Keratinocyte (primary cell): Measurements from ENCODE around the gene STX18.

Experiments
- EZH2 ChIP-seq: IDR thresholded peaks from one replicate; pipeline ENCODE4 v1.6.1; 2012; ENCODE audit warnings: inconsistent platforms, mild to moderate bottlenecking, low read length, moderate library complexity
- TF ChIP-seq, protein P1 (sequence below), 3 experiments: IDR thresholded peaks in 1 of 3; conservative IDR thresholded peaks in 1 of 3; optimal IDR thresholded peaks in 1 of 3; 2 replicates in 2 of 3; 3 replicates in 1 of 3; pipeline versions ENCODE3 to v1.5.1; 2011; ENCODE audit warnings: low read length in 3 of 3, mild to moderate bottlenecking in 3 of 3, moderate library complexity in 2 of 3, control low read depth in 1 of 3, inconsistent platforms in 1 of 3; ENCODE audit not compliant: insufficient read depth in 2 of 3; ENCODE audit errors: extremely low read depth in 1 of 3

DNA sequence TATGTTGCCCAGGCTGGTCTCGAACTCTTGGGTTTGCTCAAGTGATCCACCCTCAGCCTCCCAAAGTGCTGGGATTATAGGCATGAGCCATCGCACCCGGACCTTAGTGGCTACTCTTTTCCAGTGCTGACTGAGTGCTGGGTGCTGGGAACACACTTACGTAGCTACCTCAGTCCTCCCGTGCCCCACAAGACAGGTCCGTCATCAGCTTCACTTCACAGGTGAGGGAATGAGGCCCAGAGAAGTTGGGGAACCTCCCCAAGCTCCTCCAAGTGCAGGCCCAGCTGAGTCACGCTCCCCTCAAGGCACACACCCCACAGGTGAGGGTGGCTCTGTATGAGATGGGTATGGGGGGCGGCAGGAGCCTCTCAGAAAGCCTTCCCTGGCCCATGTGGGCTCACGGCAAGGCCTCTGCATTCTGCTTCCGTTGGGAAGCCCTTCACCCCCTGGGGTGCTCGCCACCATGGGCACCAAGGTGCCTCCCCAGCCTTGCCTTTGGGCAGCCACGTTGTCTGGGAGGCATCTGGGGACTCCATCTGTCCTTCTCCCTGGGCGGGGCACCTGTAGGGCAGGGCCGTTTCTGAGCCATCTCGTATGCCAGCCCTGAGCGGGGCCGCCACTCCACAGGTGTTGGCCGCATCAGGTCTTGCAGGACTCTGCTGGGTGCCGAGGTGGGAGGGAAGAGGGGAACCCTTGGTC, 126.6 kb downstream of the STX18 start:
- TF ChIP-seq, protein P1, sequence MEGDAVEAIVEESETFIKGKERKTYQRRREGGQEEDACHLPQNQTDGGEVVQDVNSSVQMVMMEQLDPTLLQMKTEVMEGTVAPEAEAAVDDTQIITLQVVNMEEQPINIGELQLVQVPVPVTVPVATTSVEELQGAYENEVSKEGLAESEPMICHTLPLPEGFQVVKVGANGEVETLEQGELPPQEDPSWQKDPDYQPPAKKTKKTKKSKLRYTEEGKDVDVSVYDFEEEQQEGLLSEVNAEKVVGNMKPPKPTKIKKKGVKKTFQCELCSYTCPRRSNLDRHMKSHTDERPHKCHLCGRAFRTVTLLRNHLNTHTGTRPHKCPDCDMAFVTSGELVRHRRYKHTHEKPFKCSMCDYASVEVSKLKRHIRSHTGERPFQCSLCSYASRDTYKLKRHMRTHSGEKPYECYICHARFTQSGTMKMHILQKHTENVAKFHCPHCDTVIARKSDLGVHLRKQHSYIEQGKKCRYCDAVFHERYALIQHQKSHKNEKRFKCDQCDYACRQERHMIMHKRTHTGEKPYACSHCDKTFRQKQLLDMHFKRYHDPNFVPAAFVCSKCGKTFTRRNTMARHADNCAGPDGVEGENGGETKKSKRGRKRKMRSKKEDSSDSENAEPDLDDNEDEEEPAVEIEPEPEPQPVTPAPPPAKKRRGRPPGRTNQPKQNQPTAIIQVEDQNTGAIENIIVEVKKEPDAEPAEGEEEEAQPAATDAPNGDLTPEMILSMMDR (optimal IDR thresholded peaks at IDR 0.05 in 1 of 3, IDR thresholded peaks at IDR 0.05 in 1 of 3, conservative IDR thresholded peaks at IDR 0.05 in 1 of 3; ENCODE audit: extremely low read depth in 1 of 3, insufficient read depth in 2 of 3, low read length in 3 of 3) = no peak
- no peak for TF ChIP-seq EZH2
